ENCODE measurements around the gene FRAS1.
"Not testable (repeated sequence)": the region's sequence is repeated elsewhere in the genome, so short reads cannot be mapped to it uniquely, and the experiment has no call there.

Gene FRAS1

DNA sequence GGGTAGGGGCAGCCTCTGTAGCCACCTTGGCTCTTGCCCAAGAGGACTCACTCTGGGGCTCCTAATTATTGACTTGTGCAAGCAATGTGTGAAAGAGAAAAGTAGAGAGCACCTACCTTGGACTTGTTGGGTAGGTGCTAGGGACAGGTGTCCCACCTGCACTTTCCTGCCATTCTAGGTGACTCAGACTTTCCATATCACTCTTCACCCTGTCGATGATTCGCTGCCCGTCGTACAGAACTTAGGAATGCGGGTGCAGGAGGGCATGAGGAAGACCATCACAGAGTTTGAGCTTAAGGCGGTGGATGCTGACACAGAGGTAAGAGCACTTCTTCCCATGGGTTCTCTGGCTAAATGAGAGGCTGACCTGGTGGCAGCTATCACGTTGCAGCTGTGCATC is 407.1 kb downstream of the FRAS1 start:
- DNase-seq: no peak

DNA sequence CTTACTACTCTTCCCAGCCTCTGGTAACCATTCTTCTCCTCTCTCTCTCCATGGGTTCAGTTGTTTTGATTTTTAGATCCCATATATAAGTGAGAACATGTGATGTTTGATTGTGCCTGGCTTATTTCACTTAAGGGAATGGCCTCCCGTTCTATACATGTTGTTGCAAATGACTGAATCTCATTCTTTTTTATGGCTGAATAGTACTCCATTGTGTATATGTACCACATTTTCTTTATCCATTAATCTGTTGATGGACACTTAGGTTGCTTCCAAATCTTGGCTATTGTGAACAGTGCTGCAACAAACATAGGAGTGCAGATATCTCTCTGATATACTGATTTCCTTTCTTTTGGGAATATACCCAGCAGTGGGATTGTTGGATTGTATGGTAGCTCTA is 410.1 kb downstream of the FRAS1 start:
- DNase-seq: not testable (repeated sequence)

DNA sequence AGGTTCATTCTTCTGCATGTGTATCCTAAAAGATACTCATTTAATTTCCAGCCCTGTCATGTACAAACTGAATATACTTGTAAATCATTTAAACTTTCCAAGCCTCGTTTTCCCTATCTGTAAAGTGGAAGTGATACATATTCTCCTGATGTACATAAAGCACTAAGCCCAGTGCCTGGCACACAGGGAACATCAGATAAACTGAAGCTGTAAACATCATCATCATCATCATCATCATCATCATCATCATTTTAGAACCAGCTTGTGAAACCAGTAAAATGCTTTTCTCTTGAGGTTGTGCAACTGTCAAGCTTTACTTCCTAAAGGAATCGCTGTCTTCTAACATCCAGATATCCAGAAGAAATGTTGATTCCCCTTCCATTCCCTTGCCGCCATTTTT is 411.1 kb downstream of the FRAS1 start:
- no peak for DNase-seq

DNA sequence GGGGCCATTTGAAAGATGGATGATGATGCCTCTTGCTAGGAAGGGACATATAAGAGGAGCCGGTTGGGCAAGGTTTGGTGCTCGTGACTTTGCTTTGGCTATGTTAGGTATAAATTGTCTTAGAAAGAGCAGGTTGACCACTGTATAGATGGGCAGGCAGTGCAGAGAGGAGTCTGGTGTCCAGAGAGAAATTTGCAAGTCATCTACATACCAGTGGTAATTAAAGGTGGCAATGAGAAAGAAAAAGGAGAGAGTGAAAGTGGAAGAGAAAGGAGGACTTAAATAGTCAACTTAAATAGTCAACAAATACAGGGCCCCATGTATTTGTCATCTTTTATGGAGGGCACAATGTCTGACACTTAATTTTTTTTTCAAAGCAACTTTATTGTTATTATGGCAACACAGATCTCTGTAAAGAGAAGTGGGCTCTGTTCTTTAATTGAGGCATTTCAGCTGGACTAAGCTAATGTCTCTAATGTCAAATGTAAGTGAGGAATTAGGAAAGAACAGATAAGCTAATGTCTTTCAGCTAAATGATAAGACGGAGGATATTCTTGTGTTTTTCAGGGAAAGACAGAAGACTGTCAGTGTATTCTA is 419.1 kb downstream of the FRAS1 start:
- DNase-seq: no peak

DNA sequence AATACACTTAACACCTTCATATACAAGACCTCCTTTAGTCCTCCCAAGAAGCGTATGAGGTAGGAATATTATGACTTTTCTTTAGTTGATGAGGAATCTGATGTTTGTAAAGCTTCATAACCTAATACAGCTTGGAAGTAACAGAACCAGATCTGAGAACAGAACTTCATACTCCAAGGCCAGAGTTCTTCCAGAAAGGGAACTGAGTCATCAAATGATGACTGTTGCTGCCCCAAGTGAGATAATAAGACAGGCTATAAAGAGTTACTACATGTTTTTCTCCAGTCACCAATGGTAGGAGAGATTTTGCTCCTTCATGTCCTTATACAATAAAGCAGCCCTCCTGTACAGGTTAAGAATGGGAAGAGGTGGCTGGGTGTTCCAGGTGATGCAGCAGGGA is 420.2 kb downstream of the FRAS1 start:
- no peak for DNase-seq

DNA sequence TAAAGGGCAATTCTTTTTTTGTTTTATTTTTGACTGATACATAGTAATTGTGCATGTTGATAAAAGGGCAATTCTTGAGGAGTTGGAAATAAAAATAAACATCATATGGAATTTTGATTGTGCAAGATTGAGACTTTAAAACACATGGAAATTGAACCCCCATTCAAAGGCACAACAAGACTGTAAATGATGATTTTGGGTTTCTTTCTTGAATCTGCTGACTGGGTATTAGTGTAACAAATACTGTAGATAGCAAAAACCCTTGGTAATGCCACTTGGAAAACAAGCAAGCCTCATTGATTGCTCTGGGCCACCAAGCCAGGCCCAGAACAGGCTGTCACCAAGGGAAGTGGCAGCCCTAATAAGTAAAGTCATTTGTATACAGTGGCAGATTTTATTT is 421.4 kb downstream of the FRAS1 start:
- no peak for DNase-seq

DNA sequence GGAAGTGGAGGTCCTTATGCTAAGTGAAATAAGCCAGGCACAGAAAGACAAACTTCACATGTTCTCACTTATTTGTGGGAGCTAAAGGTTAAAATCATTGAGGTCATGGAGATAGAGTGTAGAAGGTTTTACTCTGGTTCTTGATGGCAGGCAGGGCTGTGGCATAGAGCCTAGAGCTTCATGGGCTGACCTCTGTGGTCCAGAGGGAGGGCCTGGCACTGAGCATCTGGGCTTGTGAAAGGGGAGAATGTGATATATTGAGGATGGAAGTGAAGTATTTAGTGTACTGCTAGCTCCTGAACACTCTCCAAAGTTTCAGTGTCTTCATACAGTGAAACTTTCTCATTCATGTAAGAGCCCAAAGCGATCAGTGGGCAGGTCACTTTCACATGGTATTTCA is 423.2 kb downstream of the FRAS1 start:
- DNase-seq: no peak

DNA sequence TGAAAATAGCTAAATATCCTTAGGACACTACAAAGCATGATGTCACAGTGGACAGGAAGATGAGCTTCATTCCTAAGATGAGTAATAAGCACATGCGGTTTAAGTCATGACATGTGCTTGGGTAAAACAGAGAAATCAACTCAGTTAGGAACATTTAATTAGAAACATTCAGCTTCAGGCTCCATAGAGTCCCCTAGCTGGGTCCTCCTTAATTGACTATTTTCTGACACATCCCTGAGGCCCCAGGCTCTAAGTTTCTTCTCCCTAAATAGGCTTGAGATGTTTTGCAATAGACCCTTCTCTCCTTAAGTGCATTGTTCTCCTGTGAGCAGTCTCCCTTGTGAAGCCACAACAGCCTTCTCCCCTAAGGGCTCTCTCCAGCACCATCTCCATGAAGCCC is 424.1 kb downstream of the FRAS1 start:
- no peak for DNase-seq

DNA sequence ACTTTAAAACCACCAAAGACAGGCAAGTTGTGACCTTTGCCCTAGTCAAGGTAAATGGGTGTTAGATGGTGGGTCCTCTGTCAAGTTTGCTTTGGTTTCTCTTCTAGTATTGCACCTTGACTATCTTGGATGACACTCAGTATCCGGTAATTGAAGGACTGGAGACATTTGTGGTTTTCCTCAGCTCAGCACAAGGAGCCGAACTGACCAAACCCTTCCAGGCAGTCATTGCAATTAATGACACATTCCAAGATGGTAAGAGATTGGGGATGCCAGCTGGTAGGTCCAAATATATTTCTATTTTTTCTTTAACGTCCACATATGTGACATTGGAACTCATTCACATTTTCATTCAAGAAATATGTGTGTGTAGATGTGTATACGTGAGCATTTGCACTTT is 425.2 kb downstream of the FRAS1 start:
- DNase-seq: no peak

DNA sequence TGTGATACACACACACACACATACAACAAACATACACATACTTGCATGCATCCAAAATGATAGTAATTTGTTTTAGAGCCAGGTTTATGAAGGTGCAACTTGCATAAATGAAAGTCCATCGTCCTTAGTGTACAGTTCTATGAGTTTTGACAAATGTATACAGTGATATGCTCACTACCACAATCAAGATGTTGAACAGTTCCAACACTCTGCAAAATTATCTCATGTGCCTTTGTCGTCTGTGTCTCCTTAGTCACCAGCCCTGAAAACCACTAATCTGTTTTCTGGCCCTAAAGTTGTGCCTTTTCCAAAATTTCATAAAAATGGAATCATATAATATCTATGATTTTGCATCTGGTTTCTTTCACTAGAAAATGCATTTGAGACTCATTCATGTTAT is 426.7 kb downstream of the FRAS1 start:
- no peak for DNase-seq

DNA sequence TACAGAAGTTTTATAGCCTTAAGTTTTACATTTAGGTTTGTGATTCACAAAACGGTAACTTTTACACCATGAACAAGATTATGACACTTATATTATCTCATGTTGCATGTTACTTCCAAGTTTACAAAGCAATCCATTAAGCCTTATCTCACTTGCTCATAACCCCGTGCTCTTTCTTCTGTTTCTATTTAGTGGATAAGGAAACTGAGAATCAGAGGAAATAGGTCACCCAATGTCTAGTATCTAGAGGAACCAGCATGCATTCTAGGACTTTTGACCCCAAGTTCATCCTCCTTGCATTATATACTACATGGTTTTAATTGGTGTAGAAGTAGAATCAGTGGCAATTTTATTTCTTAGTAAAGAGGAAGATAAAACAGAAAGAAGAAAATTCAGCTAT is 427.5 kb downstream of the FRAS1 start:
- DNase-seq: no peak

DNA sequence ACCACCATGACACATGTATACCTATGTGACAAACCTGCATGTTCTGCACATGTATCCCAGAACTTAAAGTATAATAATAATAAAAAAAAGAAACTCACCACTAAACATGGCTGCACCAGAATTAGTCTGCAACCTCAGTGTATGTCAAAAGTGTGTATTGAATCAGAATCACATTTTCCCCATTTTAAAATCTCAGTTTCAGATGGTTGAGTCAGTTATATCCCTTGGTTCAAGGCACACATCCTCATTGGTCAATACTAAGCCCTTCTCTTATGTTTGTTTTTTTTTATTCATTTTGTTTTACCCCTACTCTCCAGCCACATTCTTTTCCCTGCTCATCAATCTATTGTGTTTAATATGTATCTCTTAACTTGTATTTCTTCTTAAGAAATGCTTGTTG is 436.6 kb downstream of the FRAS1 start:
- no peak for DNase-seq

DNA sequence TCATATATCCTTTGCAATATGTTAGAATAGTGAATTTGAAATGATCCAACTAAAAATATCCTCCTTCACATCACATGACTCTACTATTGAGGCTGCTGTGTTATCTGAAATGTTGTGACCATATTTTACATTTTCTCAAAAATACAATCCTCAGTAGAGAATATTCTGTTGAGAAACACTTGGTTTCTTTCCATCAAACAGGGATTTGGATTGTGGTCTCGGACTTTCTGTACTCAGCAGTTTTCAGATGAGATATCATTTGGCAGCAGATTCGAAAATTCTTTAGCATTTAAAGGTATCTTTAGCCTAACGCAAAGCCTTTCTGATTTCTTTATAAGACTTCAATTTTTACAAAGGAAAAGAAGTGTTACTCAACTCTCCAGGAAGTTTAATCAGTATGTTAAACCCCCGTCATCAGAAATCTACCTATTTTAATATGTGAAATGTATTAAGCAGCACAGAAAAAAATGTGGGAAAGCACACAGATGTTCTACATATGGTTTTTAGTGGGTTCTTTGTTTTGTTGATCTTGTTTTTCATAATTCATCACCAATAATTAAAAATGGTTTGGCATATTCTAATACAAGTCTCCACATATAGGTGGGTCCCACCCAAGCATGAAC is 439.0 kb downstream of the FRAS1 start:
- no peak for DNase-seq

DNA sequence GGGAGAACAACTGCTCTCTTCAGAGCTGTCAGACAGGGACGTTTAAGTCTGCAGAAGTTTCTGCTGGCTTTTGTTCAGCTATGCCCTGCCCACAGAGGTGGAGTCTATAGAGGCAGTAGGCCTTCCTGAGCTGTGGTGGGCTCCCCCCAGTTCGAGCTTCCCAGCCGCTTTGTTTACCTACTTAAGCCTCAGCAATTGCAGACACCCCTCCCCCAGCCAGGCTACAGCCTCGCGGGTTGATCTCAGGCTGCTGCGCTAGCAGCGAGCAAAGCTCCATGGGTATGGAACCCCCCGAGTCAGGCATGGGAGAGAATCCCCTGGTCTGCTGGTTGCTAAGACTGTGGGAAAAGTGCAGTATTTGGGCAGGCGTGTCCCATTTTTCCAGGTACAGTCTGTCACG is 449.1 kb downstream of the FRAS1 start:
- not testable (repeated sequence) for DNase-seq

DNA sequence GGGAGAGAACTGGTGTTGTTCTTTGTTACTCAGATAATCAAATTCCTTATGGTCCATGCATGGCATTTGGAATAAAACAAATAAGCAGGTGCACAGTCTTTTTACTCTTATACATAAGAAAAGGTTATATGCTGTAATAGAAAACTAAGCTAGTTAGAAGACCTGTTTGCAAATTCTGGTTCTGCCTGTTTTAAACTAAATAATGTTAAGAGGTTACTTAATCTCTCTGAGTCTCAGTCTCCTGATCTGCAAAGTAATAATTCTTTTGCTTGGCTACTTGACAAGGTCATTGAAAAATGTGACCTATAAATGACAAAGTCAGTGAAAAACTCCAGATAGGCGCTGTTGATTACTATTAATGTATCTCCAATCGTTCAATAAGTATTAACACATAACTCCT is 451.9 kb downstream of the FRAS1 start:
- no peak for DNase-seq

DNA sequence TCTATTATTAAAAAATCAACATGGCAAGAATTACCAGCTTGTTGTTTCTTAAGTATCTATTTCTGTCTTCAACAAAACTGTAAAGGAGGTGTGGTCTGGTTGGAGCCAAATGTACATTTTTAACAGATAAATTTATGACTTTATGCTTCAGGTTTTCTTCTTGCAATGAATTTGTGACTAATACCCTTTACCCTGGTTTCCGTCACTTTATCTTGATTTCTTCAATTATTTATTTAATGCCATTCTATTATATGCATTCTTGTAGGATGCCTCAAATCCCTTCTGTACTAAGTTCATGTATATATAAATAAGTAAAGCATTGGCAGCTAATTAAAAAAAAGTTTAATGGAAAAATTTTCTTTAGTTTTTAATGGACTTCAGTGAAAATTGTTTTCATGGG is 453.0 kb downstream of the FRAS1 start:
- no peak for DNase-seq

DNA sequence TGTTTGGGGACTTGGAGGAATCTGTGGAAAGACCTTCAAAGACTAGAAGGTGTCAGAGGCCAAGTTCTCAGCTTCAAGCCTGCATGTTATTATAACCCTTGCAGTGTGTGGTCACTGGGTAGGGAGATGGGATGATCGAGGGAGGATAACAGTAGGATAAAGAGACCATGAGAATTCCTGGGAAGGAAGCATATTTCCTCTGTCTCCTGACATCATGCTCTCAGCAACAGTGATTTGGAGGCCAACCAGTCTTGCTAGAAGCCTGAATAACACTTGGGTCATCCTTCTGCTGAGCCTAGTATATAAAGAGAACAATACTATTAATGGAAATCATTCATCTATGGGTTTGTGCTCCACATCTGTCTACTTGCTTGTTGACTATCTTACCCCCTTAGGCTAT is 453.6 kb downstream of the FRAS1 start:
- no peak for DNase-seq

DNA sequence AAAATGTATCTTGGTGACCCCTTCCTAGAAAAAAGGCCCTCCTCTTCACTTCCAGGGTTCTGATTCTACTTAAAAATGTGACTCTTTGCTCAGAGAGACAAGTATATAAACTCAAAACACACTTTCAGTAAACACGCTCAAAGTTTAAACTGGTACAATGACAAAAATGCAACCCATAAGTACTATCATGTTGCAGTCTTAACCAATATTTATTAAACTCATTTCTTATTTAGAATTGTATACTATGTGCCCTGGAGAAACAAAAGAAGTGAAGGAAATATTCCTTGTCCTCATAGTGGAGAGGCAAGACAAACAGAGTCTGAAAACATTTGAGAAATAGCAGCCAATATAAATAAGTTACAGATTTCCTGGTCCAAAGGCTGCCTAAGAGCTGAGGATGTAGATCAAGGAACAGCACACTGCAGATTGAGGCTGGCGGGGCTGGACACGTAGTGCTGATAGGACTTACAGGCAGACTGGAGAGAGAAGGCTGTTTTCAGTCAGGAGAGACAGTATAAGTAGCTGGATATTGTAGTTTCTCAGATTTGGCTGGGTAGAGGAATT is 455.3 kb downstream of the FRAS1 start:
- DNase-seq: no peak

DNA sequence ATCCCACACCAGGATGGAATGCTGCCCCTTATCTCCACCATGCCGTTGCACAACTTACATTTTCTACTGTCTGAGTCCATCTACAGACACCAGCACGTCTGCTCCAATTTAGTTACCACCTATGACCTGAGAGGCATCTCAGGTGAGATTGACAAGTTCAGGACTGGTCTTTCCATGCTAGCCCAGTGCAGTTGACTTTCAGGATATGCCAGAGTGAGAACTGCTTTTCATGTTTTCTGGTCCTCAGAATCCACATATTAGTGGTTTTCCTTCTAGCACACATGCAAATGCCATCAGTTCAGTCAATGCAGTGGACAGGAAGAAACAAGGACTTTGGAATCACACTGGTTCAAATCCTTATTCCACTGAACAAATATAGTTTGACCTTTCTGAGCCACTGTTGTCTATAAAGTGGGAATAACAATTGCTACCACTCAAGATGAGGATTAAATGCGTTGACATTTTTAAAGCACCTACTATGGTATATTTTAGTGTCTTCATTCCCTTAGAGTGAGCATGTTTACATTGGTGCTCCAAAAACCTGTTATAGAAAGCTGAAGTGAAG is 456.4 kb downstream of the FRAS1 start:
- no peak for DNase-seq

DNA sequence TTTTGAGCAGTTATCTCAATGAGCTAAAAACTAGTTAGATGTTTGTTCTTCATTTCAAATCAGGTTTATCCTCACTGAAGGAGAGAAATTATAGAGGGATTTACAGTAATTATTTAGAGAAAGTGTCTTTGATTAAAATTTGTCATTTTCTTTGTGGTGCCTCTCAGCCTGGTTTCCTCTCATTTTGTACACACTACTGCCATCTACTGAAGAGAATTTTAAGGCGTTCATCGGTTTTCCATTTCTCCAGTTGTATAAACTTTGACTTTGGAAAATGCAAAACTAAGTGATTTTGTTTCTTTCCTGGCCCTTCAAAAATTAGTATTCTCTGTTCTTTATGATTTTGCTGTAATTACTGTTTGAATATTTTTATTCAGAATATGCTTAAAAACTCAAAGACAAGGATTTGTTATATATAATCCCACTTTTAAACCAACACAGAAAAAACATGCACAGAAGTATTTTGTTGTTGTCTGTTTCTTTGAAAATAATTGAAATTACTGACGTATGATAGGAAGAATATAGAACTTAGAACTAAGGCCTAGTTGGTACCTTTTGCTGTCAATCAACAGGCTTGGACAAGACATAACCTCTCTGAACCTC is 460.0 kb downstream of the FRAS1 start:
- peak; percentile 61 for DNase-seq

DNA sequence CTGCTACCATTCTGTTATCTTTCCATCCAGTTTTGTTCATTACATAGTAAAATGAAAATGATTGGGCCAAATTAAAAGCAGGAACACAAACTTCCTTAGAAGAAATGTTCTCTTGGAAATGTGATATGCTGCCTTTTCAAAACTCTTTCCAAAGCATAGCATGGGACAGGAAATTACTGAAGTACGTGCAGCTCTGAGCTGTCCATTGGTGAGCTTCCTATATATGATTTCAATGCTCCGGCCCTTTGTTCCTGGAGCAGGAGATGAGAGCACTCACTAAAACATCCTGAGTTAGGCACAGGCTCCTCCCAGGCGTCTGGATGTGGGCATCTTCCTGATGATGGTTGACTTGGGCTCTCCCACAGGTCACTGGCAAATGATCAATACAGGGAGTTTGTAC is 461.4 kb downstream of the FRAS1 start:
- no peak for DNase-seq

DNA sequence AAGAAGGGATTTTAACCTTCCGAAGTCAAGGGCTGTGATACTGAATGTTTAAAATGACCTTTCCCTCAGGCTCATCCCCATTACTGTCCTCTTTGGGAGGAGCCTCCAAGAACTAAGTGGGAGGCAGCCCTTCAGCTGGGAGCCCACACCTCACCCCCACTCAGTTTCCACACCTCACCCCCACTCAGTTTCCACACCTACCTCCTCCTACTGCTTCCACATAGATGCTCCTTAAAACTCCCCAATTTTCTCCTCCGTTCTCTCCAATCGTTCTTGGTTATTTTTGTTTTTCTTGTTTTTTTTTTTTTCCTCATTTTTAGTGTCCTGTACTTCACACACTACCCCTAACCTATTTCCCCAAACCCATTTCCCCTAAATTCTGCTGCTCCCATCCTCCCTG is 462.8 kb downstream of the FRAS1 start:
- no peak for DNase-seq

DNA sequence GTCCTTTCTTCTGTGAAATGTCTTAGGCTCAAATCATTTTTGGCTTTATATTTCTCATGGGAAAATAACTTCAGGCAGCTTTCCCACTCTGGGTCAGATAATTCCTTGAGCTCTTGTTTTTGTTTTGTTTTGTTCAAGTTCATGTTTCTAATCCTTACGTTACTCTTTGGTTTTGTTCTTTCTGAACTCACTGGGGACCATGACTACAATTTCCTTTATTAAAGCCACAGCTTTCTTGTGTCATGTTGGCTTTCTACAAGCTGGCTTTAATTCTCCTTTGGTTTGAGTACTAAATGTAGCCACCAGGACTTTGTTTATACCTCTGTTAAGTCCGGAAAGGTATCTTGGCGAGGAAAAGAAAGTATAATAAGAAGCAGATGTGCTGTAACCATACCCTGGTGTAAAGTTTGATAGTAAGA is 463.7 kb downstream of the FRAS1 start:
- no peak for DNase-seq

DNA sequence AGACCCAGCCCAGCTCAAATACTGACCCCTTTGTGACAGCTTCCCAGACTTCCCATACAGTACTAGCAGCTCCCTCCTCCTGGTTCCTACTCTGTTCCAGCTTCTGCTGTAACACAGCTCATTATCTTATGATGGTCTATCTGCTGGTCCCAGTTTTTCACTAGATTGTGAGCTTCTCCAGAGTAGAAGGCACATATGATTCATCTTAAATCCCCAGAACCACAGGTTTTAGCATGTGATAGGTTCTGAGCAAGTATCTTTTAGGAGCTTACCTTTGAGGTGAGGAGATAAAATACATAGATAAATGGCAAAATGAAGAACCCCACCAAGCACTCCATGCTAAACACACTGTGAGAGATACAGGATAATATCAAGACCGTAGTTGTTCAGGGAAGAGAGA is 466.9 kb downstream of the FRAS1 start:
- no peak for DNase-seq

Measured in DMS53 (cell line).